Body of pancreas (tissue), 4 donors: ENCODE data around the gene HAUS2. TPM values are rescaled to one million over a fixed set of nuclear protein-coding genes. Genes with fewer than 3 reads are reported as not detected.
A peak's percentile ranks its signal among the peaks of the same experiment; 100 is the strongest.

ENCODE experiments used
- ATAC-seq: fragments of 150-250 bp; one replicate; pipeline ENCODE4 v1.9.1; 2016
- DNase-seq, 4 donors: peaks; one replicate each; pipeline ENCODE4 v3.0.0-alpha.2; 2019
- H3K27ac ChIP-seq, 4 donors: fragments of 200-600 bp; sonication (generic); 1 replicate in 3 of 4; 2 replicates in 1 of 4; pipeline versions ENCODE4 v1.5.1 to v1.6.1; 2016 to 2019; ENCODE audit warnings: mild to moderate bottlenecking in 1 of 4, mixed read lengths in 1 of 4, moderate library complexity in 1 of 4
- H3K27me3 ChIP-seq, 2 donors: fragments of 200-600 bp; sonication (generic); one replicate each; pipeline ENCODE4 v1.6.0; 2016; ENCODE audit warnings: mild to moderate bottlenecking in 1 of 2
- H3K36me3 ChIP-seq, 2 donors: fragments of 200-600 bp; sonication (generic); replicated peaks in 1 of 2; 2 replicates each; pipeline ENCODE4 v1.5.1; 2016; ENCODE audit warnings: low read depth in 2 of 2; ENCODE audit not compliant: insufficient read depth in 1 of 2
- H3K4me1 ChIP-seq: fragments of 200-600 bp; sonication (generic); one replicate; pipeline ENCODE4 v1.6.0; 2016
- H3K4me3 ChIP-seq, 2 donors: fragments of 200-600 bp; sonication (generic); 1 replicate in 1 of 2; 2 replicates in 1 of 2; pipeline ENCODE4 v1.5.1; 2016 to 2019
- H3K9me3 ChIP-seq, 3 donors: fragments of 200-600 bp; sonication (generic); 1 replicate in 2 of 3; 2 replicates in 1 of 3; pipeline ENCODE4 v1.5.1; 2016
- POLR2A ChIP-seq, 3 donors: fragments of 450-650 bp; IDR thresholded peaks; one replicate each; pipeline ENCODE4 v1.6.1; 2016; ENCODE audit warnings: antibody characterized with exemption in 3 of 3, mild to moderate bottlenecking in 2 of 3
- WGBS, 2 donors: methylation state at CpG; one replicate each; pipeline ENCODE4 v1.1.5; 2017; 5-methylcytosine and 5-hydroxymethylcytosine counted together
- intact Hi-C: fragments of 100-400 bp; cut with DNase I; formaldehyde crosslinking; loops from one replicate; pipeline ENCODE4 v1.15.1; 2023
- total RNA-seq, 2 donors: library from RNA; depleted of rRNA; stranded (reverse); fragments of >200 nt; gene quantifications; one replicate each; pipeline ENCODE4 v1.1.0, GENCODE V29; 2016
- TF ChIP-seq, protein P1 (sequence below), 7 experiments: fragments of 450-650 bp in 4 of 7; fragments of 200-600 bp in 3 of 7; sonication (generic) in 3 of 7; IDR thresholded peaks; one replicate each; pipeline ENCODE4 v1.5.1; 2016 to 2019; ENCODE audit warnings: antibody characterized with exemption in 7 of 7

The HAUS2 gene
- total RNA-seq, 2 donors from 2014 or later, result 8.6 to 24.7 TPM

GRCh38 chr15:42575188-42576039 is 26.8 kb downstream of the HAUS2 start, which contains the start of gene STARD9:
TSS of gene STARD9 (plus strand) at chr15:42575606. CDS start at chr15:42575716, 110 bp downstream.
- peak; percentile 12 to 39 (median 35) for TF ChIP-seq POLR2A (IDR thresholded peaks at IDR 0.05)
- TF ChIP-seq, protein P1, sequence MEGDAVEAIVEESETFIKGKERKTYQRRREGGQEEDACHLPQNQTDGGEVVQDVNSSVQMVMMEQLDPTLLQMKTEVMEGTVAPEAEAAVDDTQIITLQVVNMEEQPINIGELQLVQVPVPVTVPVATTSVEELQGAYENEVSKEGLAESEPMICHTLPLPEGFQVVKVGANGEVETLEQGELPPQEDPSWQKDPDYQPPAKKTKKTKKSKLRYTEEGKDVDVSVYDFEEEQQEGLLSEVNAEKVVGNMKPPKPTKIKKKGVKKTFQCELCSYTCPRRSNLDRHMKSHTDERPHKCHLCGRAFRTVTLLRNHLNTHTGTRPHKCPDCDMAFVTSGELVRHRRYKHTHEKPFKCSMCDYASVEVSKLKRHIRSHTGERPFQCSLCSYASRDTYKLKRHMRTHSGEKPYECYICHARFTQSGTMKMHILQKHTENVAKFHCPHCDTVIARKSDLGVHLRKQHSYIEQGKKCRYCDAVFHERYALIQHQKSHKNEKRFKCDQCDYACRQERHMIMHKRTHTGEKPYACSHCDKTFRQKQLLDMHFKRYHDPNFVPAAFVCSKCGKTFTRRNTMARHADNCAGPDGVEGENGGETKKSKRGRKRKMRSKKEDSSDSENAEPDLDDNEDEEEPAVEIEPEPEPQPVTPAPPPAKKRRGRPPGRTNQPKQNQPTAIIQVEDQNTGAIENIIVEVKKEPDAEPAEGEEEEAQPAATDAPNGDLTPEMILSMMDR (IDR thresholded peaks at IDR 0.05), result peak in 1 of 7 experiments; percentile 1
- Histone ChIP-seq H3K27ac (peak within 1 kb of the TSS; percentile 11 to 60 (median 45)), H3K4me3 (peak within 1 kb of the TSS; percentile 40 to 52), H3K36me3 (no peaks in the 10 kb centered on the region), H3K9me3 (no peaks in the 10 kb centered on the region), H3K27me3 (no peaks in the 10 kb centered on the region), H3K4me1 (peaks cover 14% of the 10 kb centered on the region)
- intact Hi-C loops, result no loop called here
- ATAC-seq (peak; percentile 98), DNase-seq (peak; percentile 97 to 98 (median 98))
- WGBS, 2 donors, result 1% methylated on average over 15 to 95 of the region's 95 CpGs

DNA sequence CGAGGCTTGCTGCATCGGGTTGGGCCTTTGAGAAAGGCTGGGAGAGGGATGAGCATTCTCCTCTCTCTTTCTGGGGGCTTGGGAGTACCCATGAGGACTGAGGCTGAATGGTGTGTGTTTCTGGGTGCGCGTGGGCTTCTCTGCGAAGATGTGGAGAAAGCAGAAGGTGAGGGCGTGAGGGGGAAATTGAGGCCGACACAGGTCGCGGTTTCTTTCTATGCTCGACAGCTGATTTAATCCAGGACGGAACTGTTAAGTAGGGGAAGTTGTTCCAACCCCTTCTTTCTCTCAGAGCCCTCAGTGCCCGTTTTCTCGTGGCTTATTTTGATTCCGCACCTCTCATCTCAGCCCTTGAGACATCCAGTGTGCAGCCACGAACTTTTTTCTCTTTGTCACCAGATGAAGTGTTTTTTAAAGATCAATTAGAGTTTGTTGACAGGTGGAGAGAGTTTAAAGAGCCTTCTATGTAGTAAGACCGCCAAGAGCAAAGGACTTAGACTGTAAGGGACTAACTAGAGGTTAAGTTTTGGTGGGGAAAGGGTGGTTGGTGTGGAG is 27.5 kb downstream of the HAUS2 start:
- ATAC-seq (no peak), DNase-seq (no peak)
- Histone ChIP-seq H3K4me1 (peaks cover 14% of the 10 kb centered on the region), H3K4me3 (peak overlapping the region; percentile 40 to 52), H3K36me3 (no peaks in the 10 kb centered on the region), H3K27ac (peak overlapping the region; percentile 8 to 60 (median 45)), H3K9me3 (no peaks in the 10 kb centered on the region), H3K27me3 (no peaks in the 10 kb centered on the region)
- 16 to 18% methylated on average over 16 of the region's 16 CpGs for WGBS, 2 donors
- intact Hi-C loops, result no loop called here
- TF ChIP-seq, protein P1 (IDR thresholded peaks at IDR 0.05), result no peak
- TF ChIP-seq POLR2A (IDR thresholded peaks at IDR 0.05), result no peak

GRCh38 chr15:42576776-42577175 is 28.1 kb downstream of the HAUS2 start:
- WGBS, 2 donors, result 41 to 82% methylated on average over 1 of the region's 1 CpG
- Histone ChIP-seq H3K27me3 (no peaks in the 10 kb centered on the region), H3K4me1 (peaks cover 18% of the 10 kb centered on the region), H3K27ac (no peak overlapping the region), H3K36me3 (no peaks in the 10 kb centered on the region), H3K9me3 (no peaks in the 10 kb centered on the region), H3K4me3 (no peak overlapping the region)
- intact Hi-C loops, result no loop called here
- ATAC-seq (no peak), DNase-seq (no peak)
- TF ChIP-seq, protein P1 (IDR thresholded peaks at IDR 0.05), result no peak

- no peak for ATAC-seq
- Histone ChIP-seq H3K4me1 (peaks cover 20% of the 10 kb centered on the region), H3K27me3 (no peaks in the 10 kb centered on the region), H3K27ac (no peak overlapping the region), H3K4me3 (no peak overlapping the region), H3K36me3 (no peaks in the 10 kb centered on the region), H3K9me3 (no peaks in the 10 kb centered on the region)
- intact Hi-C loops, result no loop called here
- WGBS, 2 donors, result 36 to 40% methylated on average over 1 of the region's 1 CpG
- no peak for DNase-seq
- TF ChIP-seq, protein P1 (IDR thresholded peaks at IDR 0.05), result no peak
- TF ChIP-seq POLR2A (IDR thresholded peaks at IDR 0.05), result no peak
Observed at GRCh38 chr15:42577514-42578031, 28.9 kb downstream of the HAUS2 start.
